ENCODE results near the gene TWIST1.
A peak's percentile ranks its signal among the peaks of the same experiment; 100 is the strongest.

TWIST1 gene

DNA sequence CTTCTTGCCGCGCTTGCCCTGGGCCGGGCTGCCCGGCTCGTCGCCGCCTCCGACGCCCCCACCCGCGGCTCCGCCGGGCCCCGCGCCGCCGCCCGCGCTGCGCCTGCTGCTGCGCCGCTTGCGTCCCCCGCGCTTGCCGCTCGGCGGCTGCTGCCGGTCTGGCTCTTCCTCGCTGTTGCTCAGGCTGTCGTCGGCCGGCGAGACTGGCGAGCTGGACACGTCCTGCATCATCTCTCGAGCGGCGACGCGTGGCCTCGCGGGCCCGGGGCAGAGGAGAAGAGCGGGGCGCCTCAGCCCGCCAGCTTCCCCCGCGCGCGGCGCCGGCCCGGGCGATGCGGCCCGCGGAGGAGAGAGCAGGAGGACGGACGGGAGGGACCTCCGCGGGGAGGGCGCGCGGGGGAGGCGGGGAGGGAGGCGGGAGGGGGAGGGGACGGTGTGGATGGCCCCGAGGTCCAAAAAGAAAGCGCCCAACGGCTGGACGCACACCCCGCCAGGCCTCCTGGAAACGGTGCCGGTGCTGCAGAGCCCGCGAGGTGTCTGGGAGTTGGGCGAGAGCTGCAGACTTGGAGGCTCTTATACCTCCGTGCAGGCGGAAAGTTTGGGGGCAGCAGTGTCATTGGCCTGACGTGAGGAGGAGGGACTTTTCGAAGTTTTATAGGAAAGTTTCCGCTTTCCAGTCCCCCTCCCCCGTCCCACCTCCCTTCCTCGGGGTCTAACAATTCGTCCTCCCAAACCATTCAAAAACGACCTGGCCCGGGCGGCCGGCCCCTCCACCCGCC lies at the start of gene TWIST1:
TWIST1 (minus strand) TSS at position 546 of the 779 bp plus-strand sequence; CDS start at position 231, 315 bp downstream.
- peak in 1 of 42 donors; percentile 5 for DNase-seq
- intact Hi-C loops (cut with DNase I), result loop anchor here (10.0 kb wide), 1 partner anchor 1668 kb away; the partner anchor contains the start of gene SP8

DNA sequence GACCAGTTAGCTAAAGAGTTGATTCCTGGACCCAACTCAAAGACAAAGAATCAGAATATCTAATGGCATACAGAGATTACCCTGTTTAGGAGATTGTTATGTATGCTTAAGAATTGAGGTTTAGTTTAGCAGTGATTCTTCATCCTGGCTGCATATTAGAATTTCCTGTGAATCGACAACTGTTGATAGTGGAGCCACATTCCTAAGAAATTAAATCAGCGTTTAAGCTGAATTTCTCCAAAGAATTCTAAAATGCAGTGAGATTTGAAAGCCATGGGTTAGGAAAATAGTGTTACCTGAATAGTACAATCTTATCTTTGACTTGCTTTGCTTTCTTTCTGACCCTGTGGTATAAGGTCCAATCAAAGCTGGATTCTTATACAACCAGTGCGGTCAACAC lies 44.2 kb upstream of the TWIST1 start:
- intact Hi-C loops (cut with DNase I), result no loop called here

DNA sequence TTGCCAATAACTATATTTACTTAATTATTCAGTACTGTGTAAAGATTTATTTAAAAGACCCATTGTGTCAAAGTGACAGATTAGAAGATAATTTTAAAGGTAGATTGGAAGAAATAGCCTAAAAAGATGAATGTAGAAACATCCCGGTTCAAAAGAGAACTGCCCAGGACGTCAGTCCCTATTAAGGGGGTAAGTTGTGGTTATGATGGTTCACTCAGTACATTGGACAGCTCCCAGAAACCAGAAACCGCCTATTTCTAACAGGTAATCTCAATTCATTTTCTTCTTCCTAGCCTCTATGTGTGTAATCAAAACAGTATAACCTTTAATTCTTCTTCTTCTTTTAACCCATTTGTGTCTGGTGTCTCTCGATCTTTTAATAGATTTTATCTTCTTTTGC lies 29.3 kb upstream of the TWIST1 start:
- intact Hi-C loops (cut with DNase I), result no loop called here
- no peak for DNase-seq

More for the DNA sequence above, 44.2 kb upstream of the TWIST1 start:
- no peak for DNase-seq

DNA sequence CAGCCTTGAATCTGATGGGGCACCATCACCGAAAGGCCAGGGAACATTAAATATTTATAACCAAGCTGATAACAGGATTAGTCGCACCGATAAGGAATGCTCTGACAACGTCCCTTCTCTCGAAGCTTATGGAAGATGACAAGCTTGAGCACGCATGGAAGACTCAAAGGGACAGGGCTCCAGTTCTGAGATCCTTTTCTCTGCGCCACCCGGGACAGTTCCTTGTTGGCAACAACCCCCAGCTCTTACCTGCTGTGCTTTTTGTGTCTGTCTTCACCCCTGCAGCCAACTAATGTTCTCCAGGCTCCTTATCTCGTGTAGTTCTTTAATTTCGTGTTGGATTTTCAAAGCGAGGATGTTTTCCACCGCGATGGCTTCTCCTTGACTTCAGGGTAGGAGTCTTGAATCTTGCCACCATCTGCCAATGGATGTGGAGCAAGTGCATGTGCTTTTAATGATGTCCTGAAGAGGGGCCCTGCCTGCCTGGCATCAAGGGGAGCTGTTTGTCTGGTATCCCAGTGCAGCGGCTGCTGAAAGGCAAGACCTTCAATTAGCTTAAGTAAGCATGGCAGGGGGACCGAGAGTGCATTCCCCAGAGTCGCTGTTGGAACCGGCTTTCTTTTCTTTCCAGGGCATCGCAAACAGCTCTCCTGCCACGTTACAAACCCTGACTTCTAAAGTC lies 28.1 kb upstream of the TWIST1 start:
- DNase-seq, result no peak
- intact Hi-C loops (cut with DNase I), result no loop called here

DNA sequence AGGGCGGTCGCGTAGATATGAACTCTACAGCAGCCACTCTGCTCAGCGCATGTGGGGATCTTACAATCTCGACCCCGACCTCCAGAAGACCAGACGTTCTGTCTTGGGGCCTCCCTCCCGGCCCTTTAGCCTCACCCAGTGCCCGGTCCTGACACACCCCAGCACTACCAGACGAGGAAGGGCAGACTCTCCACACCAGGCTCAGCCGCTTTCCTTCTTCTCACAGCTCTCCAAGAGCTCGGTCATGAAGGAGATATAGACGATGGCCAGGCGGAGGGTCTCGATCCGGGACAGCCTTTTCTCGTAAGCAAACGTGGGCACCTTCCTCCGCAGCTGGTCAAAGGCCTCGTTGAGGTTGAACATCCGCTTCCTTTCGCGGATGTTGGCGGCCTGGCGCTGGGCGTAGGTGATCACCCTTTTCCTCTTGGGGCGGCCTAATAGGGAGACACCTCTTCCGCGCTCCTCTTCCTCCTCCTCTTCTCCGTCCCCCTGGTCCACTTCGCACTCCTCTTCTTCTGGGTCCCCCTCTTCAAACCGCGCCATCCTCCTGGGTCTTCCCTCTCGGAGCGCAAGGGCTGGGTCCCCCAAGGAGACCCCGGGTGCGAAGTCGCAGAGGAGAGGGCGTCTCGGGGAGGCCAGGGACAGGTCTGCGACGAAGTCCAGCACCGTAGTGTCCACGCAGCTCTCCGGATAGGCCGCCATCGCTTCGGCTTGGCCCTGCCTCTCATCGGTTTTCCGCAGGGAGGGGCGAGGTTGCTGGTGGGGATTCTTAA lies 27.4 kb upstream of the TWIST1 start, which contains the start of gene FERD3L:
FERD3L (minus strand) TSS at position 761 of the 773 bp plus-strand sequence; CDS start at position 702, 59 bp downstream.
- DNase-seq, result no peak
- intact Hi-C loops (cut with DNase I), result no loop called here

DNA sequence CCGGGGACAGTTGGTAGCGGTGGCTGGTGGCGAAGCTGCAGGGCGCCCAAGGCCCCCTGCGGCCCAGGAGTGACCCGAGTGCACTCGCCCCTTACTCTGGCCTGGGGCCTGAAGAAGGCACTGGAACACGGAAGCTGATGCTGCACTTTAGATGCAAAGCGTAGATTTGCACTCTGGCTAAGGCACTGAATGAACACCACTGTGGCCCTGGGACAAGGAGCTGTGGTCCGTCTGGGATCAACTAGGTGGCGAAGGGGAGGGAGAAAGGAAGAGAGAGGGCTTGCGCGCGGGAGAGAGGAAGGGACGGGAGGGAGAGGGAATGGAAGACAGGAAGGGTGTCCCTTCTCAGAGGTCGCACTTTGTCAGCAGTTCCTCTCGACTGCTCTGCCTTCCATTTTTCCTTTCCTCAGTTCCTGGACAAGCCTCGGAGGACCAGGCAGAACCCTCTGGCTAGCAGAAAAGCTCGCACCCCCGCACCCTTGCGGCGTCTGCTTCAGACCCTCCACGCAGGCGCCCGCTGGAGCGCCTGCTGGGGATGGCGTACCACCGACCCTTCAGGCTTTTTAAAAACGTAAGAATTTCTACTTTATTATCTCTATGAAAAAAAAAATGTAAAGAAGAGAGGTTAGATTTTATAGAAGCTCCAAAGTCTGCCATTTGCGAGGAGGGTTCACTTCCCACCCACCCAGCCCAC lies 26.6 kb upstream of the TWIST1 start:
- no peak for DNase-seq
- intact Hi-C loops (cut with DNase I), result no loop called here

DNA sequence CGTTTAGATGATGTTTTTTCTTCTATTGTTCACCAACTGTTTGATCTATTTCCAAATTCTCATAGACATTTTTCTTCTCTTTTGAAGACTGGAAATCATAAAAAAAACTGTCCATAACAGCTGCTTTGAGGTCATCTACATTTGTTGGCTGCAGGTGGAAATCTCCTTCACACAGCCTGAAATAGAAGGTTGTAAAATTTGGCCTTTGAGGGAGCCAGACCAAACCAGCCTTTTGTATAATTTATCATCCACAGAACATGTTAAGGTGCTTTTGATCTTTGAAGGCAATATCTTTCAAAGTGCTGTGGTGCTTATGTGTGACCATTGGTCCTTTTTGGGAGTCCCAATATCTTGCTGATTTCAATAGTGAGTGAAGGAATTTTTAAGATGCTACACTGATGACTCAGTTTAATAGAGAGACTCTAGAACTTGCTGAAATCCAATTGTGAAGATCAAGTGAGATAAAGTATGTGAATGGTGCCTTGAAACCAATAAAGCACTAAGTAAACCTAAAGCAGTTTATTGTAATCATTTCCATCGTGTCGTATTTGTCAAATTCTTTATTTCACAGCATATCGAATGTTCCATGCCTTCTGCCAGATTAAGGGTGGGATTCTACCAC lies 22.4 kb upstream of the TWIST1 start:
- intact Hi-C loops (cut with DNase I), result no loop called here
- no peak for DNase-seq

DNA sequence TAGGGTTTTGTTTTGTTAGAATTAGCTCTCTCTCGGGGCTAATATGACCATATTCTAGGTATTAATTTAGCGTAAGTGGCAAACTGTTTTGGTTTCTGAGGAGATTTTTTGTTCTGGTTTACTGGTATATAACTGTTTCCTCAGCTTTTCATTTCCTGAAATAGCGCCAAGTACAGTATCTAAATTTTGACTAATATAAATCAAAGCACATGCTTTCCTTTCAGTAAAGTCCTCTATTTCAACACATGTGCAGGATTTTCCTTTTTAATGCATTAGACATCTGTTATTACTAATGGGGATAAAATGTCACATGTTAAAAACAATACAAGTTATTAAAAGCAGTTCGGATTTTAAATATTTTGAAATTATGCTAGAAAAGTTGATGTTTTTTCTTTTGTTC lies 16.4 kb upstream of the TWIST1 start:
- no peak for DNase-seq
- intact Hi-C loops (cut with DNase I), result no loop called here

DNA sequence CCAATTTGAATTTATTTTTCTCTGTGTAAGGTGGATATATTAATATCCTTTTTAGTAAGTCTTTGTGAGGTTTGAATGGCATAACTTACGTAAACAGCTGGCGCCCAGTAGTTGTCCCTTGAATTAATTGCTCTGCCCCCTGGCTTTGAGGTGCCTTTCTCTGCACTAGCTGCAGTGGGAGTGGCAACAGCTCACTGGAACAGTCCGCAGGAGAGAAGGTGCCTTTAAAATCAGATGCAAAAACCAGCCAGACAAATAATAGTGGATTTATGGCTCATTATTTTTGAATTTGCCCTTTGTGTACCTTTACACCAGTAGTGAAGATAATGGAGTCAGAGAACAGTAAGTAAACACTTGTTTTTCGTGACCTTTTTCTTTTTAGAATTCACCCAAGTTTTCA lies 16.0 kb upstream of the TWIST1 start:
- intact Hi-C loops (cut with DNase I), result no loop called here
- no peak for DNase-seq

DNA sequence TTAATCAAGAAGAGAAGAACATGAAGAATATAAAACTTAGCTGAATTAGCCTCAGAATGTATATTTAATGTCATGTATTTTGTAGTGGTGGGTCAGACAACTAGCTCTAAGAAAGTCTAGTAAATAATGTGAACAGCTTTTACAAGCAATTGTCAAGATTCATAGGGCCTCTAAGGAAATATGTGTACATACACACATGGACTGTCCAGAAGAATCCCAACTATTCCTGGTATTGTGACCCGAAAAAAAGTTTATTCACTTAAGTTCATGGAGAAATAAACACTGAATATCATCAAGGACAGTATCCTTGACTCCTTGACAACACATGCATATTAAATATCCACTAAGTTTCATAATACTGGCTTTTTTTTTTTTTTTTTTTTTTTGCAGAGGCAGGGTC lies 11.4 kb upstream of the TWIST1 start:
- no peak for DNase-seq
- intact Hi-C loops (cut with DNase I), result no loop called here

DNA sequence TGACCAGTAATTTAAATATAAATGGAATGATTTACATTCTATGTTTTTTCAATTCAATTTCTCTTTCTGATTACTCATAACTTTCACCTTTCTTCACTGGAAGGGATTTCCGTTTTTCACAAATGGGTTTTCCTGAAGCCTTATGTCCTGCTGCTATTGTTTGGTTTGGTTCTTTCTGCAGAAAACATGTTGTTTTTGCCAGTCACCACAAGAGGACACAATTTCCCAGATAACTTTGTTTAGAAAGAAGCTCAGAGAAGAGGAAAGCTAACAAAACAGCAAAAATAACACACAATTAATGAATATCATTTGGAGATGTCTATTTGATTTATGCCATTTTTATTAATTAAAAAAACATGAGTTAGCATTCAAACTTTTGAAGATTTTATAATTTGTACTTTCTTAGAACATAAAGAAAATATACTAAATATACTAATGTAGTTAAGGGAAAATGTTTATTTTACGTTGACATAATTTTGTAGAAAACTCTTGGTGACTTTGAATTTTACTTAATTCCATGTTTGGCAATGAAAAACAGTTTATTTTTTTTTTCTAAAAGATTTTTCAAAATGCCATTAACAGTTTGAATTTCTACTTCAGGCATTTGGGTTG lies 4.6 kb upstream of the TWIST1 start:
- DNase-seq, result peak in 1 of 42 donors; percentile 31
- intact Hi-C loops (cut with DNase I), result no loop called here

DNA sequence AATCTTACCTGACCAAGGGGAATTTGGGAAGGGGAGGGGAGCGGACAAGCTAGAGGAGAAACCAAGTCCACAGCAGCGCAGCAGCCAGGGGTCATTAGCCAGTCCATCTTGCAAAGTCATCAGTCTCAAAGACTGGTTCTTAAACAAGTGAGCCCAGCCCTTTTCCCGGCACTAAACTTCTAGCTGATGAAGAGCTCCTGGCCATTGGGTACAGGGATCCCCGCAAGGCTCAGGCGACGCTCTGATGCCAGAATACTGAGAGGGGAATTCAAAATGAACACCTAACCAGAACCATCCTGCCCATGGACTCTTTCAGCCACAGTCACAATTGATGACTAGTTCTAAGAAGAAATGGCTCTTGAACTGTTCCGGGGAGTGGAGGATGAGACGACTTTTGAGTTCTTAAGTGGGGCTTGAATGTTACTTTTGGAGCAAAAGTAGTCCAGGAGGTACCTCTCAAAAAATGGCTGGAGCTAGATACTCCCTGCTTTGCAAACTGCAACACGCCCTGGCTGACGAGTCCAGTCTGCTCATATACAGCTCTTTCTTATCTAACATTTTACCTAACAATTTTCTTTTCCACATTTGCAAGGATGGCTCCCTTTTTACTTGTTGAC lies 2.5 kb upstream of the TWIST1 start:
- intact Hi-C loops (cut with DNase I), result loop anchor here (10.0 kb wide), 1 partner anchor 1665 kb away; the partner anchor contains the start of gene SP8
- DNase-seq, result no peak

DNA sequence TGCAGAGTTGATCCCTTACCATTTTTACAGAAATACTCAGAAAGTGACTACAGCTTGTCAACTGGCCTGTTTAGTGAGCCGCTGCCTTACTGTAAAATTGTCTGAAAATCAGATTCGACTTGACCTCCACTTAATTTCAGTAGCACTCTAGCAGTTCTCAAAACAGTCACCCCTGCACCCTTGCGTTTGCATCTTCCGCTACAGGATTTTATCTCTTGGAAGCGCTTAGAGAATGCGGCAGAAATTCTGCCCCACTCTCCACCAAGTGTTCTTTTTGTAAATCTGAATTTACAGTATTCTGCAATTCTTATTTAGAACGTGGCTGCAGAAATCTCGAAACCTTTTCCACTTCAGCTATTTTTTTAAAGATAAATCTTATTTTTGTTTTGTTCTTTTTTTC lies 1.9 kb upstream of the TWIST1 start:
- intact Hi-C loops (cut with DNase I), result loop anchor here (10.0 kb wide), 1 partner anchor 1665 kb away; the partner anchor contains the start of gene SP8

DNA sequence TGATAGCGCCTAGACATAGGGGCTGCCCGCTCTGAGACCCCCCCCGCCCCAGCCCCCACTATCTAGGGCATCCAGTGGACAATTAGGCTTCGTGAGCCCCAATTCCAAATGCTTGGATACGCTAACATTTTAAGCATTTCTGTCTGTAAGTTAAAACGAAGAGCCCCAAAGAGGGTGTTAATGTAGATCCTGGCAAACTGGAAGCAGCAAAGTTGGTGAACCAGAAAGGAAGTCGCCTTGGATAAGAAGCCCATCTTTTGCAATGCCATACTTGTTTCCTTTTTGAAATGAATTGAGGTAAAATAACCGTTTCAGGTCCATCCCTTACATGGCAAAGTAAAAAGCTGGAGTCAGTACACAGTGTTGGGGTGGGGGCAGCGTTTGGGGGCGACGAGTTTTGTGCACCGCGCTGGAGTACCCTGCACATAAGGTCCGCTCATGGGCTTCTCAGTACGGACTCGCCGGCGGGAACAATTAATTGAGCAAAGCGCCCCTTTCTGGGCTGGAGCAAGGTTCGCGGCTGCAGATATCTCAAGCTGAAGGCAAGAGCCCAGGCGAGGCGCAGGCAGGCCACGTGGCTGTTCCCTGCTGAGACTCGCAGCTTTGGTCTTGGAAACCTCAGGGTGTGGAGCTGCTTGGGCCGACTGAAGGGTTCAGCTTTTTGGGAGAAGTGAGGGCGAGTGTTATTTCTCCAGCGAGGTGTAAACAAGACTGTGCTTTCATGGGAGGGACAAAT lies 1.4 kb upstream of the TWIST1 start:
- DNase-seq, result peak in 1 of 42 donors; percentile 36
- intact Hi-C loops (cut with DNase I), result loop anchor here (10.0 kb wide), 1 partner anchor 1666 kb away; the partner anchor contains the start of gene SP8

More for the DNA sequence above, 1.9 kb upstream of the TWIST1 start:
- DNase-seq, result no peak

DNA sequence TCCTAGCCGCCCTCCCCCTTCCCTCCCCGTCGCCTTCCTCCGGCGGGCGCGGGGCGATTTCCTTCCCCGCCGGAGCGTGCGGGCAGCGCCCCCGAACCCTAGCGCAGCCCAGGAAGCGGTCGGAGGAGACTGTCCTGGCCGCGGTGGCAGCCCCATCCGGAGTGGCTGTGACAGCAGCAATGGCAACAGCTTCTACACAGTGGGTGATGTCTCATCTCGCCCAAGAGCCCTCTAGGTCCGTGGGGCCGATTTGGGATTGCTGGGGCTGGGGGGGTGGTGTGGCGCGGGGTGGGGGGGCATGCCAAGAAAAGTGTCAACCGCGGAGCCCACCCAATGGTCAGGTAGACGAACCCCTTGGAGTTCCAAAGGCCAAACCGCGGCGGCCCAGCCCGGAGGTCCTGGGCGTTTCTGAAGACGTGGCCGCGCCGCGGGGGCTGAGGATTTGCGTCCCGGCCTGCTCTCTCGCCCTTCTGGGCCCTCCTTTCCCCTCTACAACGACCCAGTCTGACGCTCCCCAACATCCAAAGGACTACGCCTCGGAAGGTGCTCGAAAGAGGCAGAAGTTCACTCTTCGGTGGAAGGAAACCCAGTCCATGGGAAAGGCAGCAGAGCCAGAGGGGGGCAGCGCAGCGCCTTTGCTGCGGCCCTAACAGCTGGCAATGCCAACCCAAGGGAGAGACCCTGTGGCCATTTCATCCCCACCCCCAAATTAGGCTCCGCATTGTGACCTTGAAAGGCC lies 603 bp upstream of the TWIST1 start:
- intact Hi-C loops (cut with DNase I), result loop anchor here (10.0 kb wide), 1 partner anchor 1667 kb away; the partner anchor contains the start of gene SP8
- DNase-seq, result no peak
